Effector memory CD4-positive, alpha-beta T cell (primary cell): ENCODE measurements around the gene LAMA4.

Source experiments
- DNase-seq, 3 donors: peaks; one replicate each; pipeline ENCODE4 v3.0.0-alpha.2; 2020
- H3K27ac ChIP-seq: 2 replicates; pipeline ENCODE4 v1.7.0; 2013; ENCODE audit warnings: mild to moderate bottlenecking, low read length, moderate library complexity; ENCODE audit not compliant: insufficient read depth, poor library complexity, severe bottlenecking
- H3K27me3 ChIP-seq: replicated peaks from 2 replicates; pipeline ENCODE4 v1.7.0; 2013; ENCODE audit warnings: mild to moderate bottlenecking, low read length; ENCODE audit not compliant: insufficient read depth, control insufficient read depth, poor library complexity, severe bottlenecking
- H3K36me3 ChIP-seq: 2 replicates; pipeline ENCODE4 v1.7.0; 2013; ENCODE audit warnings: mild to moderate bottlenecking, low read length, moderate library complexity; ENCODE audit not compliant: control insufficient read depth, insufficient read depth
- H3K4me1 ChIP-seq: 2 replicates; pipeline ENCODE4 v1.7.0; 2013; ENCODE audit warnings: low read length, mild to moderate bottlenecking; ENCODE audit not compliant: control insufficient read depth, insufficient read depth, poor library complexity, severe bottlenecking
- H3K4me3 ChIP-seq: 2 replicates; pipeline ENCODE4 v1.7.0; 2013; ENCODE audit warnings: low read length, low read depth, mild to moderate bottlenecking; ENCODE audit not compliant: insufficient read depth, poor library complexity, severe bottlenecking
- H3K9me3 ChIP-seq: 2 replicates; pipeline ENCODE4 v1.7.0; 2013; ENCODE audit warnings: mild to moderate bottlenecking, low read length, moderate library complexity; ENCODE audit not compliant: control insufficient read depth

Gene LAMA4

GRCh38 chr6:112139052-112139451, 115.3 kb downstream of the LAMA4 start:
- no peak for DNase-seq
- no peaks in the 10 kb centered on the region for H3K9me3 ChIP-seq
- no peak overlapping the region for H3K27ac ChIP-seq
- no peaks in the 10 kb centered on the region for H3K4me1 ChIP-seq
- no peak overlapping the region for H3K4me3 ChIP-seq
- H3K36me3 ChIP-seq, result no peaks in the 10 kb centered on the region
- no peaks in the 10 kb centered on the region for H3K27me3 ChIP-seq

GRCh38 chr6:112130878-112131277, 123.5 kb downstream of the LAMA4 start:
- no peaks in the 10 kb centered on the region for H3K27me3 ChIP-seq
- no peak for DNase-seq
- H3K4me3 ChIP-seq, result no peak overlapping the region
- H3K9me3 ChIP-seq, result no peaks in the 10 kb centered on the region
- no peaks in the 10 kb centered on the region for H3K4me1 ChIP-seq
- no peaks in the 10 kb centered on the region for H3K36me3 ChIP-seq
- no peak overlapping the region for H3K27ac ChIP-seq

GRCh38 chr6:112128208-112128607, 126.2 kb downstream of the LAMA4 start:
- Histone ChIP-seq H3K4me3 (no peak overlapping the region), H3K9me3 (no peaks in the 10 kb centered on the region), H3K27ac (no peak overlapping the region), H3K36me3 (no peaks in the 10 kb centered on the region), H3K27me3 (no peaks in the 10 kb centered on the region), H3K4me1 (no peaks in the 10 kb centered on the region)
- DNase-seq, result no peak

GRCh38 chr6:112123982-112124381, 130.4 kb downstream of the LAMA4 start:
- Histone ChIP-seq H3K36me3 (no peaks in the 10 kb centered on the region), H3K27me3 (no peaks in the 10 kb centered on the region), H3K9me3 (no peaks in the 10 kb centered on the region), H3K27ac (no peak overlapping the region), H3K4me3 (no peak overlapping the region), H3K4me1 (no peaks in the 10 kb centered on the region)
- DNase-seq, result no peak

DNA sequence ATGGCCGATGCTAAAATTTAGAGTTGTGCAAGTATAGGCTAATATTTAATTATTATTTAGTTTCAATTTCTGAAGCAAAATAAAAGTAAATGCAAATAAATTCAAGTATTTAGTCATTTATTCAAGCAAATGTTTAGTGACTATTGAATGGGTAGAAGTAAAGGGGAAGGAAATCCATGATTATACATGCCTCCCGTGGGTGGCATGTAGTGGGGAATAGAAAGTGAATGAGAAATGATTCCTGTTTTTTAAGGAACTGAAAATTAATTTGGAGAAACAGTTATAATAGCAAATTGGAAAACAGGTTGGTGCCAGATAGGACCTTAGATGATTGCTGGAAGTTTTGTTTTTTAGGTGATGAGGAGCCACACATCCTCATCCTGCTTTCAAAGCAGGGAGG, 131.6 kb downstream of the LAMA4 start:
- no peak overlapping the region for H3K27ac ChIP-seq
- no peak for DNase-seq
- H3K27me3 ChIP-seq, result no peaks in the 10 kb centered on the region
- no peaks in the 10 kb centered on the region for H3K36me3 ChIP-seq
- H3K9me3 ChIP-seq, result no peaks in the 10 kb centered on the region
- H3K4me1 ChIP-seq, result no peaks in the 10 kb centered on the region
- no peak overlapping the region for H3K4me3 ChIP-seq

- Histone ChIP-seq H3K9me3 (no peaks in the 10 kb centered on the region), H3K4me1 (no peaks in the 10 kb centered on the region), H3K27me3 (peaks cover 4% of the 10 kb centered on the region), H3K27ac (no peak overlapping the region), H3K36me3 (no peaks in the 10 kb centered on the region), H3K4me3 (no peak overlapping the region)
- DNase-seq, result no peak
These were observed 136.3 kb downstream of the LAMA4 start for GRCh38 chr6:112118034-112118433.

DNA sequence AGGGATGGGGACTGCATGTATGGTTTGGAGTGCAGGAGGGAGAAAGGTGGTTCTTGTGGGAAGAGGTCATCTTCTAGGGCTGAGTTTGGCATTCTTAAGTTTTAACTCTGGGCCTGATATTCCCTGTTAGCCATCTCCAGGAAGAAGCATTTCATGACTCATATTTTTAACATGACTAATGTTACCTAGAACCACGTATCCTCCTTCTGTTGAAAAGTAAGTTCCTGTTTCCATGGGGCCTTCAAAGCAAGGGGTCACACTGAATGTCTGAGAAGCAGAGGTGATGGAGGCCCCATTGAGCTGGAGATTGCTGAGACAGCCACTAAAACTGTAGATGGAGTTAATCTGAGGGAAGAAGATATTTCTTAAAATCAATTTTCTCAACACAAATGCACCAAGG, 136.8 kb downstream of the LAMA4 start:
- Histone ChIP-seq H3K4me1 (no peaks in the 10 kb centered on the region), H3K27ac (no peak overlapping the region), H3K4me3 (no peak overlapping the region), H3K27me3 (peaks cover 4% of the 10 kb centered on the region), H3K9me3 (no peaks in the 10 kb centered on the region), H3K36me3 (no peaks in the 10 kb centered on the region)
- DNase-seq, result no peak

GRCh38 chr6:112116221-112116620, 138.1 kb downstream of the LAMA4 start:
- DNase-seq, result no peak
- Histone ChIP-seq H3K4me1 (no peaks in the 10 kb centered on the region), H3K9me3 (no peaks in the 10 kb centered on the region), H3K4me3 (no peak overlapping the region), H3K27ac (no peak overlapping the region), H3K36me3 (no peaks in the 10 kb centered on the region), H3K27me3 (peaks cover 4% of the 10 kb centered on the region)

GRCh38 chr6:112114577-112115223, 139.7 kb downstream of the LAMA4 start:
- H3K9me3 ChIP-seq, result no peaks in the 10 kb centered on the region
- H3K4me1 ChIP-seq, result no peaks in the 10 kb centered on the region
- no peaks in the 10 kb centered on the region for H3K36me3 ChIP-seq
- no peak for DNase-seq
- H3K27me3 ChIP-seq, result peaks cover 4% of the 10 kb centered on the region
- no peak overlapping the region for H3K27ac ChIP-seq
- no peak overlapping the region for H3K4me3 ChIP-seq

DNA sequence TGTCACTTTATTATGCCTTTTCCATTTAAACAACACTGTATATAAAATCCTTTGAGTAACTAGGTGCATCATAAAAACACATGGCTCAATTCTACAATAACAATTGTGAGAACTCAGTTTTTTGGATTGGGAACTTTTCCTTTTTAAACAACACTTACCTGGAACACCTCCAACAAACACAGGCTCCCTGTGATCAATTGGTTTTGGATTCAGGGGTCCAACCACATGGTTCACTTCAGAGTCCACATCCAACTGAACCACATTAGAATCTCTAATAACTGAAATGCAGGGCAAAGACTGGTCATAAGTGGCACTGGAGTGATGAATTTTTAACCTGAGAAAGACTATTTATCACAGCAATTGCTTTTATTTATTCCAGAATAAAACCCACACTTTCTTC, 140.4 kb downstream of the LAMA4 start:
- Histone ChIP-seq H3K36me3 (no peaks in the 10 kb centered on the region), H3K9me3 (no peaks in the 10 kb centered on the region), H3K27ac (no peak overlapping the region), H3K4me1 (no peaks in the 10 kb centered on the region), H3K27me3 (peaks cover 4% of the 10 kb centered on the region), H3K4me3 (no peak overlapping the region)
- DNase-seq, result no peak
